ENCODE results near the gene EFL1.

DNA sequence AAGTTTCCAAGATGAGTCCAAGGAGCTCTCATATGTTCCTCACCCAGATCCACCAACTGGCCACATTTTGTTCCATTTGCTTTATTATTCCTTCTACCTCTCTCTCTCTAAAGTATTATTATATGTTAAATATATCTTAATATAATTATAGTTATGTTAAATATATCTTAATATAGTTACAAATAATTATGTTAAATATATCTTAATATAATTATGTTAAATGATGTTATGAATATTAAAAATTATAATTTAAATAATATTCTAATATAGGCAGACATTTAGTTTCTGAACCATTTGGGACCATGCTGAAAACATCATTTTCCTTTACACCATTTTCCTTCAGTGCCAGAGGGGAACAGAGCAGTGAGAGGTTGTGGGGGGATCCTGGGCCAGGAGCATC, 166.7 kb downstream of the EFL1 start:
- TF ChIP-seq, protein P1, sequence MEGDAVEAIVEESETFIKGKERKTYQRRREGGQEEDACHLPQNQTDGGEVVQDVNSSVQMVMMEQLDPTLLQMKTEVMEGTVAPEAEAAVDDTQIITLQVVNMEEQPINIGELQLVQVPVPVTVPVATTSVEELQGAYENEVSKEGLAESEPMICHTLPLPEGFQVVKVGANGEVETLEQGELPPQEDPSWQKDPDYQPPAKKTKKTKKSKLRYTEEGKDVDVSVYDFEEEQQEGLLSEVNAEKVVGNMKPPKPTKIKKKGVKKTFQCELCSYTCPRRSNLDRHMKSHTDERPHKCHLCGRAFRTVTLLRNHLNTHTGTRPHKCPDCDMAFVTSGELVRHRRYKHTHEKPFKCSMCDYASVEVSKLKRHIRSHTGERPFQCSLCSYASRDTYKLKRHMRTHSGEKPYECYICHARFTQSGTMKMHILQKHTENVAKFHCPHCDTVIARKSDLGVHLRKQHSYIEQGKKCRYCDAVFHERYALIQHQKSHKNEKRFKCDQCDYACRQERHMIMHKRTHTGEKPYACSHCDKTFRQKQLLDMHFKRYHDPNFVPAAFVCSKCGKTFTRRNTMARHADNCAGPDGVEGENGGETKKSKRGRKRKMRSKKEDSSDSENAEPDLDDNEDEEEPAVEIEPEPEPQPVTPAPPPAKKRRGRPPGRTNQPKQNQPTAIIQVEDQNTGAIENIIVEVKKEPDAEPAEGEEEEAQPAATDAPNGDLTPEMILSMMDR (conservative IDR thresholded peaks at IDR 0.05; ENCODE audit: low read length), result no peak
- TF ChIP-seq EZH2phosphoT487 (IDR thresholded peaks at IDR 0.05; ENCODE audit: borderline replicate concordance, low read depth, low read length), result no peak

All from OCI-LY7 (cell line).